Lower leg skin (tissue), 3 donors: ENCODE measurements around the gene SPINK5.

ENCODE experiments used
- POLR2A ChIP-seq, 2 donors: fragments of 450-650 bp; IDR thresholded peaks; one replicate each; pipeline ENCODE4 v1.6.1; 2016 to 2017; ENCODE audit warnings: antibody characterized with exemption in 2 of 2, mild to moderate bottlenecking in 1 of 2, moderate library complexity in 1 of 2
- TF ChIP-seq, protein P1 (sequence below), 3 donors: fragments of 450-650 bp; IDR thresholded peaks; one replicate each; pipeline ENCODE4 v1.5.1; 2016; ENCODE audit warnings: antibody characterized with exemption in 3 of 3, mild to moderate bottlenecking in 3 of 3, moderate library complexity in 2 of 3

DNA sequence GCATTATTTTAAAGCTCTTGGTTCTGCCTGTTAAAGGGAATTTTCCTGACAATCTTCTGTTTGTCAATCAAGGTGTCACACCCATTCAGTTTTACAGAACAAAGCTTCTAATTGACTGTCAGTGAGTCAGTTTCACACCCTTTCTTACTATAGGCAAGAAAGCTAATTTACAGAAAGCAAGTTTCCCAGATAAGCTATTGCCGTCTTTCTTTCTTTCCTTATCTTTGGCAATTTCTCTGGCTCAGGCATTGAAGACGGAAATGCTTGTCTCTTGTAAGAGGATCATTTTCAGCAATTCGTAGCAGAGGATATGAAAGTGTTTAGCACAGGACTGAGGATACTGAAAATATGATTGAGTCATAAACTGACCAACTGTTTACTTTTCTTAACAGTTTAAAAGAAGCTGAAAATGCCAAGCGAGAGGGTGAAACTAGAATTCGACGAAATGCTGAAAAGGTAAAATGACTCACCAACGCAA, 27.0 kb downstream of the SPINK5 start:
- TF ChIP-seq, protein P1, sequence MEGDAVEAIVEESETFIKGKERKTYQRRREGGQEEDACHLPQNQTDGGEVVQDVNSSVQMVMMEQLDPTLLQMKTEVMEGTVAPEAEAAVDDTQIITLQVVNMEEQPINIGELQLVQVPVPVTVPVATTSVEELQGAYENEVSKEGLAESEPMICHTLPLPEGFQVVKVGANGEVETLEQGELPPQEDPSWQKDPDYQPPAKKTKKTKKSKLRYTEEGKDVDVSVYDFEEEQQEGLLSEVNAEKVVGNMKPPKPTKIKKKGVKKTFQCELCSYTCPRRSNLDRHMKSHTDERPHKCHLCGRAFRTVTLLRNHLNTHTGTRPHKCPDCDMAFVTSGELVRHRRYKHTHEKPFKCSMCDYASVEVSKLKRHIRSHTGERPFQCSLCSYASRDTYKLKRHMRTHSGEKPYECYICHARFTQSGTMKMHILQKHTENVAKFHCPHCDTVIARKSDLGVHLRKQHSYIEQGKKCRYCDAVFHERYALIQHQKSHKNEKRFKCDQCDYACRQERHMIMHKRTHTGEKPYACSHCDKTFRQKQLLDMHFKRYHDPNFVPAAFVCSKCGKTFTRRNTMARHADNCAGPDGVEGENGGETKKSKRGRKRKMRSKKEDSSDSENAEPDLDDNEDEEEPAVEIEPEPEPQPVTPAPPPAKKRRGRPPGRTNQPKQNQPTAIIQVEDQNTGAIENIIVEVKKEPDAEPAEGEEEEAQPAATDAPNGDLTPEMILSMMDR (IDR thresholded peaks at IDR 0.05), result no peak
- TF ChIP-seq POLR2A (IDR thresholded peaks at IDR 0.05), result no peak
